GM18861 (cell line): ENCODE results near the gene MTMR6.
A peak's percentile ranks its signal among the peaks of the same experiment; 100 is the strongest.
"Not testable (repeated sequence)": the region's sequence is repeated elsewhere in the genome, so short reads cannot be mapped to it uniquely, and the experiment has no call there.

ENCODE experiments used
- ATAC-seq: cut with Tn5 transposase; IDR thresholded peaks from one replicate; pipeline ENCODE4 v1.9.1; 2021; ENCODE audit not compliant: unreplicated experiment

The MTMR6 gene

DNA sequence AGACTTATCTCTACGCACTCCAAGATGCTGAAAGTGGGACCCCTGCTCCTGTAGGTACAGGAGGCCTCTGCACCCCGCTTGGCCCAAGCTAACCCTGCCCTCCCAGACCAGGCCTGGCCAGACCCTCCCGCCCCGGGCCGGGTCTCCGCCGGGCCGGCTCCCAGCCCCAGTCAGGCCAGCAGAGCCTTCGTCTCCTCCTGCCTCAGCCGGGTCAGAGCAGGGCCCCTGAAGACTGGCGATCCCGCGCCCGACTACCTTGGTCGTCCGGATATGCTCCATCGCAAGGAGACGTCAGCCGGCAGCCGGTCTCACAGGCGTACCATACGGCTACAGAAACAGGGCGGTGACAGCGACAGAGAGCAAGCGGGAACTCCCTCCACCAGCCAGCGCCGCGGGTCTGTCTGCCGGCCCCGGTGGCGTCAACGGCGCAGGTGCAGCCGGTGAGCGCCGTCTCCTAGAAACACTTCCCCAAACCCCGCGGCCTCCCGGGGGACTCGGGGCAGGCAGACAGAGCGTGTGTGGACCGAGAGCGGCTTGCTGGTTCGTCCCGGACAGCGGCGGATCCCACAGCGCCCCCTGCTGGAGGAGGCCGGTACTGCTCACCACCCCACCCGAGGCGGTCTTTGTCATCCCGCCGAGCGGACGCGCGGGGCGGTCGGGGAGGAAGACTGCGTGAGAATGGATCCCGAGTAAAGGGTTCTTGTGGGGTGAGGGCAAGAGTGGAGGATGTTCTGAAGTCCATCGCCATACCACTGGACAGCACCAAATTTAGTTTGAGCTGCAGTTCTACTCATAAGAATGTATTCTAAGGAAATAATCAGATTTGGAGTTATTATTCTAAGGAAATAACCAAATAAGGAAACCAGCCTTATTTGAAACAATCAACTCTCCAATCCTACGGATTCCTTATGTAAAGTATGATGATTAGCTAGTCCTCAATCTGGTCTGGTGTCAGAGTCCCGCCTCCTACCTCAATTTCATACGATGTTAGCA is at the start of gene MTMR6:
TSS of gene MTMR6 (minus strand) at position 520 of the 993 bp plus-strand sequence. CDS start at position 279, 241 bp downstream.
- peak; percentile 95 for ATAC-seq

DNA sequence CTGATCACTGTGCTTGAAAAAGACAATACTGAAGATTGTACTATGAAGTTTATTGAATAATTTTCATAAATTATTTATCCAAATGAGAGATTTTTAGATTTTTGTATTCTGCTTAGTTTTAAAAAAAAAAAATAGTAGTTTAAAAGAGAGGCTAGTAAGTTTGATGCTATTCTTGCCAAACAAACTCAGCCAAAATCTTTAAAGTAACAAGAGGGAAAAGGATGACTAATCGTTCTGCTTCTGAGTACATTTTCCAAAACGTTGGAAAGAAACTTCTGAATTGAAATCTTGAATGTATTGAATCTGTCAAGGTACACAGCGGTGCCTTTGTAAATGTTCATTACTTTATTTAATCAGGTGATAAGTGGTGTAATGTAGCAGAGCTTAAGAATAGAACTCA is 48.6 kb upstream of the MTMR6 start:
- no peak for ATAC-seq

DNA sequence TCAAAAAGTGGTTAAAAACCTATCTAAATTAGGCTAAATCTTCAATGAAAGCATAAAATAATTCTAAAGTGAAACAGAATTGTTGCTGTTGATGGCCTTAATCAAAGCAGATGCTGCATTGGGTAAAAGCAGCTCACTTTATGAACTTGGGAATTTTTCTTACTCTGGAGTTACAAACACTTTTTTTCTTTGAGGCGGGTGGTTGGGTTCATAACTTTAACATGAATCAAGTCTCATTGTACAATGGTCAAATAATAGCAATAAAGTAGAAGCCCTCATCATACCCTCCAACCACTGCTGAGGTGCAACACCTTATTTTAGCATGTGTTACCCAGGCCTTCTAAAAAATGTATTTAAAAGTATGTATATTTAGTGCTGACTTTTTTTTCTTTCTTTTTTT is 43.3 kb upstream of the MTMR6 start:
- no peak for ATAC-seq

DNA sequence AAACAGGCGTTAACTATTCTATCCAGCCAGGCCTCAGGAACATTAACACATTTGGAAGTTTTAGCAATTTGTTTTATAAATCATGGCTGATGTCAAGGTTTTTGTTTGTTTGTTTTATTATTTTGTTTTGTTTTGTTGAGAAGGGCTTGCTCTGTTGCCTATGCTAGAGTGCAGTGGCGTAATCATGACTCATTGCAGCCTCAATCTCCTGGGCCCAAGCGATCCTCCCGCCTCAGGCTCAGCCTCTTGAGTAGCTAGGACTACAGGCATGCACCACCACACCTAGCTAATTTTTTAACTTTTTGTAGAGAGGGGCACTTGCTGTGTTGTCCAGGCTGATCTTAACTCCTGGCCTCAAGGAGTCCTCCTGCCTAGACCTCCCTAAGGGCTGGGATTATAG is 42.4 kb upstream of the MTMR6 start:
- ATAC-seq, result no peak

DNA sequence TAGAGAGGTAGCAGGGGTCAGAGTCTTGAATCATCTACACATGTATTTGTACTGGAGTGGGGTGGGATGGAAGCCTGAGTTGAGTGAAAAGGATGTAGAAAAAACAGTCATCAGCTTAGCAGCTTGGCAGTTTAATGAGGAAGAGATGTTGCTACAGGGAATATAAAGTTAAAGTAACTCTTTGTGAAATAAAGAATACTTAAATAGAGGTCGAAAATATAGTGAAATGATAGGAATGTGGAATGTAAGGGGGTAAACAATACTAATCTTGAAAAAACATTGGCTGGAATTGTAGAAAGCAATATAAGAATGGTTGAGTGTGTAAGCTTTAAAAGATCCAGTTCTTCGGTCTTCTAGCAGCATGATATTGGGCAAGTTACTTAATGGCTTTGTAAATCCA is 36.8 kb upstream of the MTMR6 start:
- no peak for ATAC-seq

DNA sequence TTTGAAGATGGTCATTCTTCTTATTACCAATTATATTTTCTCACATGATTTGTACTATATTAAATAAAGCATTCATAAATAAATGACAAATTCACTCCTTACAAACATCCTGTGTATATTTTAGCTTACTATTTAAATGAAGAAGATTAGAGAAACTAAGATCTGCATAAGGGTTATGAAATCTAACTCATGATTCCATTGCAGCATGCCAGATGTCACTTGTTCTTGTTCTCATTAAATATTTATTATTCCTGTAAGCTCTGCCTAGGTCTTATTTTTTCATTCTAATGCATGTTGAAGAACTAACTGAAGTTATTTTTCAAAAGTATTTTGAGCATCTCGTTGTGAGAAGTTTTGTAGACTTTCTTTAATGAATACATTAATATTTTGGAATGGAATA is 32.5 kb upstream of the MTMR6 start:
- no peak for ATAC-seq

DNA sequence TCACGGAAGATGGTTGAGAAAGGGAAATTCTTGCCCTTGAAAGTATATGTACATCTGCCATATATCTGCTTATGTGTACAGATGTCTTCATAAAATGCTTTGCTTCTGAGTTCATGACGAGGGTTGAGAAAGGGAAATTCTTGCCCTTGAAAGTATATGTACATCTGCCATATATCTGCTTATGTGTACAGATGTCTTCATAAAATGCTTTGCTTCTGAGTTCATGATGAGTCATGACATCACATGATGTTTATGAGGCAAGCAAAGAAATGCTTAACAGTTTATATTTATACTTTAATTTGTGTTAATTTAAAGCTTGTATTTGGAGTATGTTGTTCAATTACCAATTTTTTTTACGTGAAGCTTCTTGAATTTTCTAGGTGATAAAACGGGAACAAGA is 31.7 kb upstream of the MTMR6 start:
- ATAC-seq, result not testable (repeated sequence)

DNA sequence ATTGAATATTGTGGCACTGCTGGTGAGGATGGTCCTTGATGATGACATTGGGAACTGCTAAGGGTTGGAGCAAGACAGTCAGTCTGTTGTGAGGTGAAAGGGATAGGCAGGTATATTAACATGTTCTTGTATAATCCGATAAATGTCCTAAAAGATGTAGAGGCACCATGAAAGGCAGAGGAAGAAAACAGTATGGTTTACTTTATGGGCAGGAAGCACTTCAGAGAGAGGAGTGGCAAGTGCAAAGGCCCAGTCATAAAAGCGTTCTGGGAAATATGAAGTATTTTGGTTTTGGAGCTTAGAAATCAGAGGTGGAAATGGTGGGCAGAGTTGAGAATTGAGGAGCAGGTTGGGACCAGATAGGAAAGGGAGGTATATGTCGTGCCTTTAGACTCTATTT is 23.6 kb upstream of the MTMR6 start:
- no peak for ATAC-seq

DNA sequence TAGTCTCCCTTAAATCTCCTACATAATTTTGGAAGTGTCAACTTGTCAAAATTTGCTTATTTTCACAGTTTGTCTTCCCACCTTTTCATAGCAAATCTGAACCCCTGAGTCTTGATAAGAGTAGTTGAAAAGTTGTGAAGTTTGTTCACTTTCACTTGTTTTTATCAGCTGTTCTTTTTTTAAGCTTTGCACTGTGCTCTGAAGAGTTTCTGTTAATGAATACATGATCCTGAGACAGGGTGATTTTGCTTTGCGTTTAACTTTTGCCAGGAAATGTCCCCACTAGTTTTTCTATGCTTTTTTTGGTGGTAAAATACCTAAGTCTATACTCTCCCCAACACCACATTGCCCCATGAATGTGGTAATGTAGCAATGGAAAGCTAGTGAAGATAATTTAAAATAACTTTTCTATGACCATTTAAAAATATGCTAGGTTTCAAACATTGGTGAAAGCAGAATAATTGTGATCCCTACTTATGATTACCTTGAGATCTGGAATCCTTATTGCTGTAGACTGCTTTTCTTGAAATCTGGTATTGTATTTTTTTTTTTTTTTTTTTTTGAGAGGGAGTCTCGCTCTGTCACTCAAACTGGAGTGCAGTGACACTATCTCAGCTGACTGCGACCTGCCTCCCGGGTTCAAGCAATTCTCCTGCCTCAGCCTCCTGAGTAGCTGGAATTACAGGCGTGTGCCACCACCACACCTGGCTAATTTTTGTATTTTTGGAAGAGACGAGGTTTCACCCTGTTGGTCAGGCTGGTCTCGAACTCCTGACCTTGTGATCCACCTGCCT is 19.6 kb upstream of the MTMR6 start:
- no peak for ATAC-seq

DNA sequence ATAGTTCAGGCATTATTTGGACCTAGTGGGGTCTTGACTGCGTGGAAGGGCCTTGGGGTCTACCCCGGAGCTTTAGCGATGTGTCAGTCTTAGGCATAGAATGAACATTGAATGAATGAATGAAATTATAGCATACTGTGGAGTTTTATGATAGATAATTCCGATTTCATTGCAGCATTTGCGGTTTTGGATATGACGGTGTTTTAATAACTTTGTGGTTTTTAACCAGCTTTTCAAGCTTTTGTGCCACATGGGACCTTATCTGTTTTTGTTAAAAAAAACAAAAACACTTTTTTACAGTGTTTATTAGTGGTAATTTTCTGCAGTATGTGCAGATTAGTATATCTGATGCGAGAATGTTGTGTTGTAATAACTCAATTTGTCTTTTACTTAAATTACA is 14.8 kb upstream of the MTMR6 start:
- no peak for ATAC-seq

DNA sequence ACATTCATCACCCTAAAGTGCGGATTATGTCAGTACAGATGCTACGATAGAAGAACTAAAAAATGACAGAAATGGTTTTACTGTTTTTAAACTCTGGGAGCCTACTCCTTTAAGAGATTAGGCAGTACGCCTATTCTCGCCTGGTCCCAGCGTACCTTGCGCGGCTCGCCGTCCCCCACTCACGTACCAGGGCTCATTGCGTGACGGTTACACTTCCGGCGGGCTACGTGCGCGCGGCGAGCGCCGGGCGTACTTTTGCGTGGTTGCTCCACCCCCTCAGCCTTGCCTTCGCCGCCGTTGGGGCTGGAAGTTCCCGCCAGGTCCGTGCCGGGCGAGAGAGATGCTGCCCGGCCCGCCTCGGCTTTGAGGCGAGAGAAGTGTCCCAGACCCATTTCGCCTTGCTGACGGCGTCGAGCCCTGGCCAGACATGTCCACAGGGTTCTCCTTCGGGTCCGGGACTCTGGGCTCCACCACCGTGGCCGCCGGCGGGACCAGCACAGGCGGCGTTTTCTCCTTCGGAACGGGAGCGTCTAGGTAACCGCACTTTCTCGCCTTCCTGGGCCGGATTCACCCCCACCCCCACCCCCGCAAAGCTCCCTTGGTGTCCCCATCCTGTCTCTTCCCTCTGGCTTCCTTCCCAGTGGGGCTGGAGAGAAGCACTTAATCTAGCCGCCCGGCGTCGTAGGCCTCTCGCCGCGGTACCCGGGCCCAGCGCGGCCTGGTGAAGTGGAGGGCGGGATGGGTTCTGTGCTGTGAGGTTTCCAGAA is 14.2 kb upstream of the MTMR6 start, which contains the start of gene NUP58:
TSS of gene NUP58 (plus strand) at position 279 of the 767 bp plus-strand sequence. CDS start at position 428, 149 bp downstream.
- peak; percentile 97 for ATAC-seq

DNA sequence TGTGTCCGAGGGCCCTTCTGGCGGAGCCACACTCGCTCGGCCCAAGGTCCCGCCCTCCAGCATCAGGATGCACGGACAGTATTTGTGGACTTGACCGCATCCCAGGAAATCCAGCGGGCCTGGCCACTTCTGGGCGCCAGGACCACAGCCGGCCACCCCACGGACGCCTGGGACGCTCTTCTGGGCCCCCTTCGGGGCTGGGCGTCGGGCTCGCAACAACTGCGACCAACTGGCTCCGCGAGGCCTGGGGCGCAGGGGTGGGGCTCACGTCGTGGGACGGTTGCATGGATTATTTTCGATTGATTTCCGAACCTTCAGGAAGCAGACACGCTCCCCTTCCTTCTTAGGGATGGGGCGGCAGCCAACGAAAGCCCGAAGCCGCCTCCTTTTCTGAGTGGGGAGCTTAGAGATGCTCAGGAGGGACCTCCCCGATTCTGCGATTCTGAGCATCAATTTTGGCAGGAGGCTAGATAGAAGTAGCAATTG is 13.6 kb upstream of the MTMR6 start:
- no peak for ATAC-seq

DNA sequence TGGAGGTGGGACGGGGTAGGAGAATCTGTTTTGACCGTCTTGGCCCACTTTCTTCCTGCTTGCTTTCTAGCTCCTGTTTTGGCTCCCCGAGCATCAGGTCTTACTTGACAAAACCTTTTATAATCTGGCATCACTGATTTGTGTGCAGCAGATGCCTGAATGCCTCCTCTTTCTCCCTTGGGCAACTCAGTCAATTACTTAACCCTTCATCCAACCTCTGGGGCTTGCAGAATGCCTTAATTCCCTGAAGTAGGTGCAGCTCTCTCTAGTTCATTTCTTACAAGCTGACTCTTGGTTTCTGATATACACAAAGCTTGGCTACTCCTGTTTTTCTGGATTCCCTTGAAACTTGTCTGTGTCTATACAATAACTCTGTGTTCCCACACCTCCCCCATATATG is 8.4 kb upstream of the MTMR6 start:
- no peak for ATAC-seq

DNA sequence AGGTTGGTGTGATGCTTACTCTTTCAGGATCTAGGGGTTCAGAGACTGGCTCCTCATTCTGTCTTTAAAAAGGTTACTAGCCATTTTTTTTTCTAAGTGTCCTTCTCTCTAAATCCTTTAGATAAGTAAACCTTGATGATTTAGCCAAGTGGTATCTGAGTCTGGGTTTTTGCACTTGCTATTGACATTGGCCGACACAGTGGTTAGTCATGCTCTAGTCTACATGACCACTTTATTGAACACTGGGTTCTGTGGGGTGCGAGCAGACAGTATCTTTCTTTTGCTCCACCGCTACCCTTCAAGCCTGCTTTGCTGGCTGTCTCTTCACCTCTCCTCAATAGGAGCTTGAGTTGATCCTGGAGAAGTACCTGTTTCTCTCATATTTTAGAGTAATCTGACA is 7.9 kb upstream of the MTMR6 start:
- no peak for ATAC-seq

DNA sequence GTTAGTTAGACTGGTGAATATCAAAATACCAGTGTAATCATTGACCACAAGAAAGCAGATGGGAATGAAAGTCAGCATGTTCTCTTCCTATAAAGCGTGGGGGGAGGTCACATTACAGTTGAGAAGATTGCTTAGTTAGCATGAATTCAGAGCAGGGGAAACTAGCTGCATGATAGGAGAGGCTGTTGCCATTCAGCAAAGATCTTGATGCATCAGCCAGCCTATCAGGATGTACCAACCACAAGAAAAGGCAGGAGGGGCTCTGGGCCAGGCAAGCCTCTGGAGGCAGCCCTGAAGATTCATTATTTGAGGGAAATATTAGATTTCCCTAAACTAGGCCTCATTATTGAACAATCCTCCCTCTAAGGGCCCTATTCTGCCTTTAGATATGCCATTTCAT is 5.0 kb upstream of the MTMR6 start:
- no peak for ATAC-seq

DNA sequence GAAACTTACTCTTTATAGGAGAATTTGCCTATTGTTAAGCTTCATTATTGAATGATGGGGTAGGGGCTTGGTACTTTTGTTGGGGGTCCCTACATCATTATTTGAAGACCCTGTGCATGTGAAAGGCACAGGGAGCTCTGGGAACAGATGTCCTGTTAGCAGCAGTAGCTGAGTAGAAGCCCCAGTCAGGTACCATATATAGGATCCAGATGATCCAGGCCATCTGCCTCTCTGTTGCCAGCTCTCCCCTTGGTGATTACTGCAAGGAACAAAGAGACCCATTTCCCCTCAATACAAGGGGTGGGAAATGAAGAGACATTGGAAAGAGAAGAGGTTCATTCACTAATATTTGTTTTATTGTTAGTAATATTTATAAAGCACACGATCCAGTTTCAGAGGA is 4.4 kb upstream of the MTMR6 start:
- no peak for ATAC-seq

DNA sequence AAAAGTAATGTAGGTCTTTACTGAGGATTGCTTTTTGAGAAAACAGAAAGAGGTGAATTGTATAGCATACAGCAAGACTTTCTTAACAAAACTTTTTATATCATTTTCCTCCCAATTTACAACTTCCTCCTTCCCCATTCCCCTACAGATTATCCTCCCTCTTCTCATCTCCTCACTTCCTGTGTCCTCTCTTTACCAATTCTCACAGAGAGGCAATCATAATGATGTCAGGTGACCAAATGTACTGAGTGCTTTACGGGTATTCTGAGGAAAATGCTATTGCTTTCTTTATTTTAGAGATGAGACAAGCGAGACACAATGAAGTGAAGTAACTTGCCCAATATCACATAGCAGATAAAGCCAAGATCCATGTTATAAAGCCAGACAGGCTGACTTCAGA is 1.7 kb upstream of the MTMR6 start:
- no peak for ATAC-seq

DNA sequence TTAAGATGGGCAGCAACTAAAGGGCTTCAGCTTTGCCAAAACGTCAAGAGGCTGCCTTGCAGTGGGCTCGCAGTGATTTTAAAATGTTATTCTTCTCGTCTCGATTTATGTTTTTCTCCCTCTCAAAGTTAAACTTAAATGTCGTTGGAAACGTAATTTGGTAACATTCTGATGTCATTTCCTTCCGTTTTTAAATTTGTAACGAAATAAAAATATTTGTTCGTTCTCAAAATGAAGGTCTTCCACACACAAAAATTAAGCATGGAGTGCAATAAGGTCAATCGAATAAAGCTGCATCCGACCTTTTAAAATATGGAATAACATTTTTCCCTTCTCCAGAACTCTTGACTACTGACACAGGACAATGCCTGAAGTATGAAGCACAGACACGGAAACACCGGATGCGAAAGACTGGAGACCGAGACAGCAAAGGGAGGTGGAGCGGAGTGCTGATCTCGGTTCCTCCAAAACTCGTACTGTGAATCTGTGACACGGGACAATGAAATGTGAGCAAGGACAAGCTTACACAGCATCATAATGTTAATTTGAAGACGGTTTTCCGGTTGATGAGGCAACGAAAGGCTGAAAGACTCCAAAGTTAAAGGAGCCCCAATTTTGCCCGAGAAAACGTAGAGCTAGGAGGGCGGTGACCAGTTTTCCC is 850 bp downstream of the MTMR6 start:
- no peak for ATAC-seq

DNA sequence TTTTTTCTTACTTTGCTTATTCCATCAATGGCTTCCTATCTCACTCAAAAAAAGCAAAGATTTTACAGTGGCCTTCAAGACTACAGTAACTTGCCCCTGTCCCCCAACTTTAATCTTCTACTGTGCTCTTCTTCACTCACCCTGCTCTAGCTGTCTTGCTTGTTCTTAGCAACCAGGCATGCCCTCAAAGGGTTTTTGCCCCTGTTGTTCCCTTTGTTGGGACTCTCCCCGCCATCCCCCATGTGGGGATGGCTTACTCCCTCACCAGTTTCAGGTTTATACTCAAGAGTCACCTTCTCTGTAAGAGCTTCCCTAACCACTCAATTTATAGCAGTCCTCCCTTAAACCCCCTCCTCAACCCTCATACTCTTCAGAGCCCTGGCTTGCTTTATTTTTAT is 5.4 kb downstream of the MTMR6 start:
- peak; percentile 16 for ATAC-seq

DNA sequence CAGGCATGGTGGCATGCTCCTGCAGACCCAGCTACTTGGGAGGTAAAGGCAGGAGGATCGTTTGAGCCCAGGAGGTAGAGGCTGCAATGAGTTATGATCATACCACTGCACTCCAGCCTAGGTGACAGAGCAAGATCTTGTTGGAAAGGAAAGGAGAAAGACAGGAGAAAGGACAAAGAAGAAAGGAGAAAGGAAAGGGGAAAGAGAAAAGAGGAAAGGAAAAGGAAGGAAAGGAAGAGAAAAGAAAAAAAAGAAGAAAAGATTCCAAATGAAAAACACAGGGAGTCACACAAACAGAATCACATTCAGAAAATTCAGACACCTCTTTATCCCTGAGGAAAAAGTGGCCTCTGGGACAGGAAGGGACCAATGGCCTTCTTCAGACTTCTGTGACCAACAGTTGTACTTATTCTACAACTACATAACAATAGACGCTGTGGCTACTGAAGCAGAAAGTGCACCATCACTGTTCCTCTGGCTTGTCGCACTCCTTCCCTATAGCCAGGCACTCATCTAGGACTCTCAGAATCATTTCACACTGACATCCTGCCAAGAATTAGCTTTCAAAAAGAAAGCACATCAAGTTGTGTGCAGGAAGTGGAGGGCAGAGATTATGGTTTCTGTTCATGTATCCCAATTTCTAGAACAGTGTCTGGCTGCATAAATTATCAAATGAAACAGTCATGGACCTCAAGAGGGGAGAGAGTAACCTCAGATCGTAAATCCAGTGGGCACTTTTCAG is 5.9 kb downstream of the MTMR6 start:
- peak; percentile 78 for ATAC-seq
